ENCODE measurements around the gene ROR1.

ROR1 gene

DNA sequence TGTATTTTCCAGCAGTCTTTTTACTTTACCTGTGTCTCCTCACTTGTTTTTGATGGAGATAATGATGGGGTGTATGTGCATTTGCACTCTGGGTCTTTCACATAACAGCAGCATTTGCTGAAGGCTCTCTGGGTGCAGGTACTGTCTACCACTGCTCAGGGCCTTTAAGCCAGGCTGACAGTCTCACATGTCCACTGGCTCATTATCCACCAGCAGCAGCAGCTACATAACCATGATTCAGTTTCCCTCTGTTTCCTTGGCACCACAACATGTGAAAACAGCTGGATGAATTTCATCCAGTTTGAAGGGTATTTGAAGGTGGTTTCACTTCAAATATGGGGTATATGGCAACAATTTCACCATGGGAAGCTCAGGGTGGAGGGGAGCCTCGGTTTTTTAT, 41.2 kb upstream of the ROR1 start:
- no peak for DNase-seq (ENCODE audit: extremely low read depth, low read depth)
- TF ChIP-seq, protein P1, sequence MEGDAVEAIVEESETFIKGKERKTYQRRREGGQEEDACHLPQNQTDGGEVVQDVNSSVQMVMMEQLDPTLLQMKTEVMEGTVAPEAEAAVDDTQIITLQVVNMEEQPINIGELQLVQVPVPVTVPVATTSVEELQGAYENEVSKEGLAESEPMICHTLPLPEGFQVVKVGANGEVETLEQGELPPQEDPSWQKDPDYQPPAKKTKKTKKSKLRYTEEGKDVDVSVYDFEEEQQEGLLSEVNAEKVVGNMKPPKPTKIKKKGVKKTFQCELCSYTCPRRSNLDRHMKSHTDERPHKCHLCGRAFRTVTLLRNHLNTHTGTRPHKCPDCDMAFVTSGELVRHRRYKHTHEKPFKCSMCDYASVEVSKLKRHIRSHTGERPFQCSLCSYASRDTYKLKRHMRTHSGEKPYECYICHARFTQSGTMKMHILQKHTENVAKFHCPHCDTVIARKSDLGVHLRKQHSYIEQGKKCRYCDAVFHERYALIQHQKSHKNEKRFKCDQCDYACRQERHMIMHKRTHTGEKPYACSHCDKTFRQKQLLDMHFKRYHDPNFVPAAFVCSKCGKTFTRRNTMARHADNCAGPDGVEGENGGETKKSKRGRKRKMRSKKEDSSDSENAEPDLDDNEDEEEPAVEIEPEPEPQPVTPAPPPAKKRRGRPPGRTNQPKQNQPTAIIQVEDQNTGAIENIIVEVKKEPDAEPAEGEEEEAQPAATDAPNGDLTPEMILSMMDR (IDR thresholded peaks at IDR 0.05; ENCODE audit: low read depth, low read length), result no peak

DNA sequence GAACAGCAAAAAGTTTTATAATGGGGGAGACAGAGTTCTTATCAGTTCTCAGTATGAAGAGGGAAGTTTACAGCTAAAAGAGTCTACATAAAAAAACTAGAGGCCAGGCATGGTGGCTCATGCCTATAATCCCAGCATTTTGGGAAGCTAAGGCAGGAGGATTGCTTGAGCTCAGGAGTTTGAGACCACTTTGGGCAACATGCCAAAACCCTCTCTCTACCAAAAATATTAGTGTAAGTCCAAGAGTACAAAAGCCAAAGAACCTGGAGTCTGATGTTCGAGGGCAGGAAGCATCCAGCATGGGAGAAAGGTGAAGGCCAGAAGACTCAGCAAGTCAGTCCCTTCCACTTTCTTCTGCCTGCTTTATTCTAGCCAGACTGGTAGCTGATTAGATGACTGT, 35.0 kb upstream of the ROR1 start:
- no peak for DNase-seq (ENCODE audit: extremely low read depth, low read depth)
- TF ChIP-seq, protein P1 (IDR thresholded peaks at IDR 0.05; ENCODE audit: low read depth, low read length), result no peak

DNA sequence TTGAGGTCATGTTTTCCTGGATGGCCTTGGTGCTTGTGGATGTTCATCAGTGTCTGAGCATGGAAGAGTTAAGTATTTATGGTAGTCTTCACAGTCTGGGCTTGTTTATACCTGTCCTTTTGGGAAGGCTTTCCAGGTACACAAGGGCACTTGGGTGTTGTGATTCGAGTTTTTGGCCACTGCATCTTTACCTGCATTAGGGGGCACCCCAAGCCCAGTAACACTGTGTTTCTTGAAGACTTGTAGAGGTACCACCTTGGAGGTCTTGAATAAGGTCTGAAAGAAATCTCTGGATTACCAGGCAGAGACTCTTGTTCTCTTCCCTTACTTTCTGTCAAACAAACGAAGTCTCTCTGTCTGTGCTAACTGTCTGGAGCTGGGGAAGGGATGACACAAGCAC, 34.4 kb upstream of the ROR1 start:
- no peak for DNase-seq (ENCODE audit: extremely low read depth, low read depth)
- TF ChIP-seq, protein P1 (IDR thresholded peaks at IDR 0.05; ENCODE audit: low read depth, low read length), result no peak

DNA sequence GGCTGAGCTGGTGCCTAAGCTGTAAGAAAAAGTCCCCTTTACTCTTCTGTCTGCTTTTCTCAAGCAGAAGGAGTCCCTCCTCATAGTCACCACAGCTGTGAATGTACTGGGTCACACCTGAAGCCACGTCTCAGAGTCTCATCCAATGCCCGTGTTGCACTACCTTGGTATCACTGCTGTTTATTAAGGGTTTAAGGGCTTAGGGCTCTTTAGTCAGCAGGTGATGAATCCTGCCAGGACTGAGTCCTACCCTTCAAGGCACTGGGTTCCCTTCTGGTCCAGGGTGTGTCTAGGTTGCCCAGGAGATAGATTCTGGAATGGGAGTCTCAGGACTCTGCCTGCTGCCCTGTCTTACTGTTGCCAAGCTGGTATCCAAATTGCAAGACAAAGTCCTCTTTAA, 33.4 kb upstream of the ROR1 start:
- TF ChIP-seq, protein P1 (IDR thresholded peaks at IDR 0.05; ENCODE audit: low read depth, low read length), result no peak
- DNase-seq (ENCODE audit: extremely low read depth, low read depth), result no peak

DNA sequence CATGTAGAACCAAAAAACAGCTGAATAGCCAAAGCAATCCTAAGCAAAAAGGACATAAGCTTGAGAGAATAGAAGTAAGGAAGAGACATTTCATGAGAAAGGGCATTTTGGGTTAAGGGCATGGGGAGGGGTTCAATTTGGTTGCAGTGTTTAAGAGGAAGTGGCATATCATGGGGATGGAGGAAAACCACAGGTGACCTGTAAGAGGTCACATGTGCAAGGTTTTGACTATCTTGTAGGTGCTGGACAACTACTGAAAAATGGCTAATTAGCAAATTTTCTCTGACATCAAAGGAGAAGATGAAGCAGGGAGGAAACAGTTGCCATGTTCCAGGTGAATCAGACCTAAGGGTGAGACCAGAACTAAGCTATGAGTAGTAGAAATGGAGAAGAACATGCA, 31.3 kb upstream of the ROR1 start:
- no peak for DNase-seq (ENCODE audit: extremely low read depth, low read depth)
- TF ChIP-seq, protein P1 (IDR thresholded peaks at IDR 0.05; ENCODE audit: low read depth, low read length), result no peak

DNA sequence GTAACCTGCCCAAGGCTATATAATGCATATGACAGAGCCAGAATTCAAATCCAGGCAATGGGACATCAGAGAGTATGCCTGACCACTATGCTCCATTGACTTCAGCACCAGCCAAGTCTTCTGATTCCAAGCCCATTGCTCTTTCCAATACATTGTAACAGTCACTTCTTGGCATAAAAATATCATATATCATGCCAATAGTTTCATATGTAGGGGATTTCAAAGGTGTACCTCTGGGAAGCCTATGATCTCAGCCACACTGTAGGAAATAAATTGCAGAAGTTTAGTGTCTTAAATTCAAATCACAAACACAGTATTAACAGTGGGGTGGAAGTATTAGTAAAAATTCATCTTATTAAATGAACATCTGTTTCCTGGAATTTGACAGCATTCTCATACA, 30.0 kb upstream of the ROR1 start:
- TF ChIP-seq, protein P1 (IDR thresholded peaks at IDR 0.05; ENCODE audit: low read depth, low read length), result no peak
- no peak for DNase-seq (ENCODE audit: extremely low read depth, low read depth)

DNA sequence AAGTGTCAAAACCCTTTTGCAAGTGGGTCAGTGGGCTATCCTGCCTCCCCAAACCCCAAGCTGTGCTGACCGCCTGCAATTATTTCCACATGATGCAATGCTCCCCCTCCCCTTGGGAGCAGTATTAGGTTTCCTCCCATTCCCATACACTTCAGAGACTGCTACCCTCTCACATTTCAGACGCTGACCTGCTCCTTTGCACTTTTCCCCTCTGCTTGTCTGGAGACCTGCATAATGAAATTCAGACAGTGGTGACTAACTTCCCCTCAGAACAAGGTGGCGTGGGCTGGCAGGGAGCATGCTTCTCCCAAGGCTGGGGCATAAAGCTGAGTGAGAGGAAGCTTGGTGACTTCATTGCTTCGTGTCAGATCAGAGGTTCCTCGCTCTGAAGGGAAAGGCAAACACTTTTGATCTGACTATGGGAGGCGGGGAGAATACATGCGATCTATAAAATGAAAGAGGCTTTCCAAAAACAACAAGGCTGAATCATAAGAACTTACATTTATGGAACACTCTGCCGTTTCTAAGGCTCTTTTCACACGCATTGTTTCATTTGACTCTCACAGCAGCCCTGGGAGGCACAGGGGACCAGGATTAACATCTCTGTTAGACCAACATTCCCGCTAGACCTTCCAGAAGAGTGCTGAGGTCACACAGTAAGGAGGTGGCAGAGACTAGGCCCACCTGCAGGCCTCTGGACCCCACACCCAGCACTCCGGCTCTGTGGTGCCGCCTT, 27.5 kb upstream of the ROR1 start:
- TF ChIP-seq, protein P1 (IDR thresholded peaks at IDR 0.05; ENCODE audit: low read depth, low read length), result no peak
- no peak for DNase-seq (ENCODE audit: extremely low read depth, low read depth)
